Liver (tissue), 9 donors: ENCODE data around the gene IGDCC3. TPM values are rescaled to one million over a fixed set of nuclear protein-coding genes. Genes with fewer than 3 reads are reported as not detected.

Source experiments
- DNase-seq: peaks from one replicate; pipeline ENCODE4 v3.0.0-alpha.2; 2017; ENCODE audit warnings: low spot score
- H3K27ac ChIP-seq, 2 donors: one replicate each; pipeline ENCODE4 v1.7.0; 2013; ENCODE audit warnings: inconsistent platforms in 2 of 2, low read length in 2 of 2, control low read depth in 1 of 2, low read depth in 1 of 2, mild to moderate bottlenecking in 1 of 2
- H3K27me3 ChIP-seq, 4 donors: one replicate each; pipeline versions ENCODE4 v1.6.1 to v1.7.0; 2013; ENCODE audit warnings: low read length in 3 of 4, inconsistent platforms in 1 of 4, mild to moderate bottlenecking in 1 of 4, moderate library complexity in 1 of 4; ENCODE audit not compliant: control insufficient read depth in 4 of 4, insufficient read depth in 4 of 4
- H3K36me3 ChIP-seq, 4 donors: one replicate each; pipeline versions ENCODE4 v1.6.1 to v1.7.0; 2013; ENCODE audit warnings: low read length in 3 of 4, mild to moderate bottlenecking in 3 of 4, low read depth in 1 of 4, moderate library complexity in 1 of 4; ENCODE audit not compliant: control insufficient read depth in 4 of 4, insufficient read depth in 3 of 4
- H3K4me1 ChIP-seq, 4 donors: one replicate each; pipeline versions ENCODE4 v1.6.1 to v1.7.0; 2013; ENCODE audit warnings: low read length in 3 of 4, mild to moderate bottlenecking in 3 of 4, moderate library complexity in 1 of 4; ENCODE audit not compliant: control insufficient read depth in 4 of 4, insufficient read depth in 4 of 4
- H3K4me3 ChIP-seq, 3 donors: one replicate each; pipeline versions ENCODE4 v1.6.1 to v1.7.0; 2013; ENCODE audit warnings: low read length in 3 of 3, control low read depth in 1 of 3, low read depth in 1 of 3, mild to moderate bottlenecking in 1 of 3
- H3K9ac ChIP-seq, 2 donors: one replicate each; pipeline ENCODE4 v1.7.0; 2013; ENCODE audit warnings: low read length in 2 of 2, mild to moderate bottlenecking in 2 of 2, moderate library complexity in 2 of 2, control low read depth in 1 of 2, low read depth in 1 of 2
- H3K9me3 ChIP-seq, 4 donors: one replicate each; pipeline versions ENCODE4 v1.6.1 to v1.7.0; 2013; ENCODE audit warnings: low read length in 3 of 4; ENCODE audit not compliant: control insufficient read depth in 4 of 4
- ATF3 ChIP-seq: IDR thresholded peaks from 2 replicates; pipeline ENCODE4 v1.6.1; 2016; ENCODE audit warnings: antibody characterized with exemption
- CTCF ChIP-seq: fragments of 150-350 bp; IDR thresholded peaks from 2 replicates; pipeline ENCODE4 v1.5.1; 2017; ENCODE audit warnings: improper control_type of control experiment, low read depth, low read length; ENCODE audit not compliant: missing input control
- EGR1 ChIP-seq, 2 donors: IDR thresholded peaks; 2 replicates each; pipeline ENCODE4 v1.6.1; 2016 to 2018; ENCODE audit warnings: antibody characterized with exemption in 2 of 2, low read depth in 2 of 2
- FOXA1 ChIP-seq: IDR thresholded peaks from 2 replicates; pipeline ENCODE4 v1.6.1; 2016; ENCODE audit warnings: antibody characterized with exemption
- FOXA2 ChIP-seq: IDR thresholded peaks from 2 replicates; pipeline ENCODE4 v1.6.1; 2016; ENCODE audit warnings: antibody characterized with exemption
- GABPA ChIP-seq, 2 donors: IDR thresholded peaks in 1 of 2; conservative IDR thresholded peaks in 1 of 2; 2 replicates each; pipeline ENCODE4 v1.6.1; 2016; ENCODE audit warnings: antibody characterized with exemption in 2 of 2, mild to moderate bottlenecking in 1 of 2, moderate library complexity in 1 of 2
- HNF4G ChIP-seq: IDR thresholded peaks from 2 replicates; pipeline ENCODE4 v1.6.1; 2016; ENCODE audit warnings: antibody characterized with exemption
- JUND ChIP-seq, 2 donors: IDR thresholded peaks; 2 replicates each; pipeline ENCODE4 v1.6.1; 2016; ENCODE audit warnings: antibody characterized with exemption in 2 of 2
- MAX ChIP-seq: IDR thresholded peaks from 2 replicates; pipeline ENCODE4 v1.6.1; 2016; ENCODE audit warnings: antibody characterized with exemption
- NR2F2 ChIP-seq: IDR thresholded peaks from 2 replicates; pipeline ENCODE4 v1.6.1; 2016; ENCODE audit warnings: antibody characterized with exemption
- RAD21 ChIP-seq, 2 donors: IDR thresholded peaks; 2 replicates each; pipeline ENCODE4 v1.6.1; 2016; ENCODE audit warnings: antibody characterized with exemption in 2 of 2, mild to moderate bottlenecking in 2 of 2
- REST ChIP-seq: IDR thresholded peaks from 2 replicates; pipeline ENCODE4 v1.6.1; 2016; ENCODE audit warnings: antibody characterized with exemption, mild to moderate bottlenecking
- RXRA ChIP-seq, 2 donors: IDR thresholded peaks; 2 replicates each; pipeline ENCODE4 v1.6.1; 2017 to 2018; ENCODE audit warnings: antibody characterized with exemption in 2 of 2, mild to moderate bottlenecking in 1 of 2
- SP1 ChIP-seq: IDR thresholded peaks from 2 replicates; pipeline ENCODE4 v1.6.1; 2018; ENCODE audit warnings: antibody characterized with exemption, mild to moderate bottlenecking
- TAF1 ChIP-seq: conservative IDR thresholded peaks from 2 replicates; pipeline ENCODE4 v1.6.1; 2016; ENCODE audit warnings: antibody characterized with exemption, mild to moderate bottlenecking
- YY1 ChIP-seq: IDR thresholded peaks from 2 replicates; pipeline ENCODE4 v1.6.1; 2016; ENCODE audit warnings: antibody characterized with exemption, mild to moderate bottlenecking
- ZBTB33 ChIP-seq: IDR thresholded peaks from 2 replicates; pipeline ENCODE4 v1.6.1; 2016; ENCODE audit warnings: antibody characterized with exemption
- WGBS: extraction: QIAGEN DNeasy Blood & Tissue Kit; methylation state at CpG from one replicate; pipeline ENCODE4 v1.1.7; 2013; 5-methylcytosine and 5-hydroxymethylcytosine counted together
- polyA plus RNA-seq, 2 donors: library from polyadenylated mRNA; stranded (reverse) in 1 of 2; unstranded in 1 of 2; fragments of 200-250 nt in 1 of 2; fragments of >200 nt in 1 of 2; fragmentation: Nextera tagmentation in 1 of 2; extraction: Ambion mirVana in 1 of 2; gene quantifications; one replicate each; pipeline versions ENCODE4 v1.2.1 to v1.2.3, GENCODE V29; 2013 to 2015
- total RNA-seq, 2 donors: library from RNA; depleted of rRNA; stranded (reverse); fragments of >200 nt; gene quantifications; one replicate each; pipeline ENCODE4 v1.2.3, GENCODE V29; 2014
- donor health status: healthy.
- donor health status: healthy.
- donor health status: healthy.
- donor health status: healthy.
- donor health status: healthy.

Gene IGDCC3
- total and polyA plus RNA-seq, 4 donors: 1.5 TPM; not detected in 3

GRCh38 chr15:65346856-65347598, 30.8 kb downstream of the IGDCC3 start:
- Histone ChIP-seq H3K4me1 (no peaks in the 10 kb centered on the region), H3K27ac (no peak overlapping the region), H3K4me3 (no peak overlapping the region), H3K9me3 (no peaks in the 10 kb centered on the region), H3K9ac (no peak overlapping the region), H3K27me3 (no peaks in the 10 kb centered on the region), H3K36me3 (no peaks in the 10 kb centered on the region)
- DNase-seq: no peak
- TF ChIP-seq ATF3 (no peak), FOXA1 (no peak), ZBTB33 (no peak), MAX (no peak), JUND (IDR thresholded peaks at IDR 0.05) (no peak), RXRA (IDR thresholded peaks at IDR 0.05) (no peak), REST (no peak), YY1 (no peak), FOXA2 (no peak), CTCF (no peak), NR2F2 (no peak), GABPA (IDR thresholded peaks at IDR 0.05 in 1 of 2, conservative IDR thresholded peaks at IDR 0.05 in 1 of 2) (no peak), RAD21 (IDR thresholded peaks at IDR 0.05) (no peak), HNF4G (no peak)
- WGBS: 65% methylated on average over 6 of the region's 6 CpGs

- H3K36me3 ChIP-seq: no peaks in the 10 kb centered on the region
- no peak overlapping the region for H3K9ac ChIP-seq
- no peaks in the 10 kb centered on the region for H3K4me1 ChIP-seq
- 72% methylated on average over 2 of the region's 2 CpGs for WGBS
- H3K9me3 ChIP-seq: no peaks in the 10 kb centered on the region
- no peak overlapping the region for H3K27ac ChIP-seq
- H3K27me3 ChIP-seq: no peaks in the 10 kb centered on the region
- DNase-seq: no peak
- no peak overlapping the region for H3K4me3 ChIP-seq
- TF ChIP-seq EGR1 (IDR thresholded peaks at IDR 0.05; ENCODE audit: low read depth in 2 of 2): no peak
- no peak for TF ChIP-seq FOXA2
- TF ChIP-seq RAD21 (IDR thresholded peaks at IDR 0.05): no peak
- TF ChIP-seq REST: no peak
- no peak for TF ChIP-seq MAX
- TF ChIP-seq NR2F2: no peak
- TF ChIP-seq SP1: no peak
- TF ChIP-seq ATF3: no peak
- no peak for TF ChIP-seq HNF4G
- no peak for TF ChIP-seq TAF1
Observed at GRCh38 chr15:65344914-65345275, 32.9 kb downstream of the IGDCC3 start.
